ENCODE measurements around the gene GNA14. TPM values are rescaled to one million over a fixed set of nuclear protein-coding genes. Genes with fewer than 3 reads are reported as not detected.

Gene GNA14
- total and polyA plus RNA-seq, 4 donors: 1.0 to 13.6 (median 4.1) TPM

- Histone ChIP-seq H3K27ac (ENCODE audit: low read depth in 1 of 2, low read length in 2 of 2) (no peak overlapping the region), H3K4me1 (ENCODE audit: control insufficient read depth in 1 of 2, insufficient read depth in 2 of 2, low read length in 2 of 2) (peaks cover 0 to 5% of the 10 kb centered on the region in 2 donors), H3K36me3 (ENCODE audit: control insufficient read depth in 1 of 2, insufficient read depth in 2 of 2, low read length in 1 of 2) (no peaks in the 10 kb centered on the region), H3K27me3 (ENCODE audit: control insufficient read depth in 1 of 2, insufficient read depth in 2 of 2, low read length in 1 of 2) (no peaks in the 10 kb centered on the region), H3K4me3 (ENCODE audit: low read length in 2 of 2) (no peak overlapping the region), H3K9me3 (ENCODE audit: control insufficient read depth, low read length) (no peaks in the 10 kb centered on the region)
- no peak for DNase-seq
- intact Hi-C loops (cut with DNase I): no loop called here
- no peak for ATAC-seq (ENCODE audit: low FRiP score)
- WGBS, 2 donors: 39 to 58% methylated on average over 7 of the region's 7 CpGs
These were observed 29.9 kb upstream of the GNA14 start for GRCh38 chr9:77677957-77678535.

- 80 to 84% methylated on average over 4 of the region's 4 CpGs for WGBS, 2 donors
- Histone ChIP-seq H3K27ac (ENCODE audit: low read depth in 1 of 2, low read length in 2 of 2) (no peak overlapping the region), H3K36me3 (ENCODE audit: control insufficient read depth in 1 of 2, insufficient read depth in 2 of 2, low read length in 1 of 2) (no peaks in the 10 kb centered on the region), H3K27me3 (ENCODE audit: control insufficient read depth in 1 of 2, insufficient read depth in 2 of 2, low read length in 1 of 2) (no peaks in the 10 kb centered on the region), H3K9me3 (ENCODE audit: control insufficient read depth, low read length) (no peaks in the 10 kb centered on the region), H3K4me3 (ENCODE audit: low read length in 2 of 2) (no peak overlapping the region), H3K4me1 (ENCODE audit: control insufficient read depth in 1 of 2, insufficient read depth in 2 of 2, low read length in 2 of 2) (peaks cover 0 to 5% of the 10 kb centered on the region in 2 donors)
- intact Hi-C loops (cut with DNase I): no loop called here
- no peak for DNase-seq
- no peak for ATAC-seq (ENCODE audit: low FRiP score)
These were observed 29.3 kb upstream of the GNA14 start for GRCh38 chr9:77677397-77677796.

GRCh38 chr9:77673941-77674791, 26.0 kb upstream of the GNA14 start:
- no peak for DNase-seq
- WGBS, 2 donors: 67 to 68% methylated on average over 10 of the region's 10 CpGs
- intact Hi-C loops (cut with DNase I): no loop called here
- no peak overlapping the region for H3K4me3 ChIP-seq (ENCODE audit: low read length in 2 of 2)
- H3K27ac ChIP-seq (ENCODE audit: low read depth in 1 of 2, low read length in 2 of 2): no peak overlapping the region
- no peaks in the 10 kb centered on the region for H3K27me3 ChIP-seq (ENCODE audit: control insufficient read depth in 1 of 2, insufficient read depth in 2 of 2, low read length in 1 of 2)
- no peaks in the 10 kb centered on the region for H3K9me3 ChIP-seq (ENCODE audit: control insufficient read depth, low read length)
- no peaks in the 10 kb centered on the region for H3K36me3 ChIP-seq (ENCODE audit: control insufficient read depth in 1 of 2, insufficient read depth in 2 of 2, low read length in 1 of 2)
- ATAC-seq (ENCODE audit: low FRiP score): no peak
- H3K4me1 ChIP-seq (ENCODE audit: control insufficient read depth in 1 of 2, insufficient read depth in 2 of 2, low read length in 2 of 2): peaks cover 0 to 5% of the 10 kb centered on the region in 2 donors

GRCh38 chr9:77672183-77672582, 24.1 kb upstream of the GNA14 start:
- H3K9me3 ChIP-seq (ENCODE audit: control insufficient read depth, low read length): no peaks in the 10 kb centered on the region

GRCh38 chr9:77667151-77667550, 19.0 kb upstream of the GNA14 start:
- 97 to 98% methylated on average over 1 of the region's 1 CpG for WGBS, 2 donors
- DNase-seq (no peak), ATAC-seq (ENCODE audit: low FRiP score) (no peak)
- Histone ChIP-seq H3K4me1 (ENCODE audit: control insufficient read depth in 1 of 2, insufficient read depth in 2 of 2, low read length in 2 of 2) (peaks cover 0 to 5% of the 10 kb centered on the region in 2 donors), H3K36me3 (ENCODE audit: control insufficient read depth in 1 of 2, insufficient read depth in 2 of 2, low read length in 1 of 2) (no peaks in the 10 kb centered on the region), H3K27me3 (ENCODE audit: control insufficient read depth in 1 of 2, insufficient read depth in 2 of 2, low read length in 1 of 2) (no peaks in the 10 kb centered on the region), H3K4me3 (ENCODE audit: low read length in 2 of 2) (no peak overlapping the region), H3K27ac (ENCODE audit: low read depth in 1 of 2, low read length in 2 of 2) (no peak overlapping the region), H3K9me3 (ENCODE audit: control insufficient read depth, low read length) (no peaks in the 10 kb centered on the region)
- intact Hi-C loops (cut with DNase I): loop anchor here (5.0 to 10.0 kb wide), 3 partner anchors 50 to 88 kb away; no protein-coding TSS in a partner anchor

More at GRCh38 chr9:77672183-77672582, 24.1 kb upstream of the GNA14 start:
- ATAC-seq (ENCODE audit: low FRiP score) (no peak), DNase-seq (no peak)
- Histone ChIP-seq H3K27ac (ENCODE audit: low read depth in 1 of 2, low read length in 2 of 2) (no peak overlapping the region), H3K27me3 (ENCODE audit: control insufficient read depth in 1 of 2, insufficient read depth in 2 of 2, low read length in 1 of 2) (no peaks in the 10 kb centered on the region), H3K36me3 (ENCODE audit: control insufficient read depth in 1 of 2, insufficient read depth in 2 of 2, low read length in 1 of 2) (no peaks in the 10 kb centered on the region), H3K4me1 (ENCODE audit: control insufficient read depth in 1 of 2, insufficient read depth in 2 of 2, low read length in 2 of 2) (peaks cover 0 to 5% of the 10 kb centered on the region in 2 donors), H3K4me3 (ENCODE audit: low read length in 2 of 2) (no peak overlapping the region)
- 17 to 23% methylated on average over 4 of the region's 4 CpGs for WGBS, 2 donors
- intact Hi-C loops (cut with DNase I): no loop called here

GRCh38 chr9:77663754-77664153, 15.6 kb upstream of the GNA14 start:
- H3K4me3 ChIP-seq (ENCODE audit: low read length in 2 of 2): no peak overlapping the region
- ATAC-seq (ENCODE audit: low FRiP score) (peak; percentile 85), DNase-seq (peak in 1 of 2 donors; percentile 59)
- intact Hi-C loops (cut with DNase I): loop anchor here (10.0 kb wide), 2 partner anchors 81 to 91 kb away; no protein-coding TSS in a partner anchor
- no peaks in the 10 kb centered on the region for H3K27me3 ChIP-seq (ENCODE audit: control insufficient read depth in 1 of 2, insufficient read depth in 2 of 2, low read length in 1 of 2)
- no peaks in the 10 kb centered on the region for H3K36me3 ChIP-seq (ENCODE audit: control insufficient read depth in 1 of 2, insufficient read depth in 2 of 2, low read length in 1 of 2)
- H3K27ac ChIP-seq (ENCODE audit: low read depth in 1 of 2, low read length in 2 of 2): peak overlapping the region in 1 of 2 donors; percentile 34
- no peaks in the 10 kb centered on the region for H3K9me3 ChIP-seq (ENCODE audit: control insufficient read depth, low read length)
- WGBS, 2 donors: 1 to 3% methylated on average over 5 of the region's 5 CpGs
- peaks cover 0 to 5% of the 10 kb centered on the region in 2 donors for H3K4me1 ChIP-seq (ENCODE audit: control insufficient read depth in 1 of 2, insufficient read depth in 2 of 2, low read length in 2 of 2)

- no peak for DNase-seq
- no peaks in the 10 kb centered on the region for H3K27me3 ChIP-seq (ENCODE audit: control insufficient read depth in 1 of 2, insufficient read depth in 2 of 2, low read length in 1 of 2)
- no peak for ATAC-seq (ENCODE audit: low FRiP score)
- no peak overlapping the region for H3K4me3 ChIP-seq (ENCODE audit: low read length in 2 of 2)
- intact Hi-C loops (cut with DNase I): loop anchor here (10.0 kb wide), 2 partner anchors 83 to 93 kb away; no protein-coding TSS in a partner anchor
- H3K9me3 ChIP-seq (ENCODE audit: control insufficient read depth, low read length): no peaks in the 10 kb centered on the region
- H3K27ac ChIP-seq (ENCODE audit: low read depth in 1 of 2, low read length in 2 of 2): no peak overlapping the region
- H3K36me3 ChIP-seq (ENCODE audit: control insufficient read depth in 1 of 2, insufficient read depth in 2 of 2, low read length in 1 of 2): no peaks in the 10 kb centered on the region
- 89% methylated on average over 7 of the region's 7 CpGs for WGBS, 2 donors
- peaks cover 0 to 5% of the 10 kb centered on the region in 2 donors for H3K4me1 ChIP-seq (ENCODE audit: control insufficient read depth in 1 of 2, insufficient read depth in 2 of 2, low read length in 2 of 2)
These were observed 13.5 kb upstream of the GNA14 start for GRCh38 chr9:77661566-77662085.

- 96 to 97% methylated on average over 5 of the region's 5 CpGs for WGBS, 2 donors
- DNase-seq (no peak), ATAC-seq (ENCODE audit: low FRiP score) (no peak)
- intact Hi-C loops (cut with DNase I): loop anchor here (10.0 kb wide), 2 partner anchors 85 to 95 kb away; no protein-coding TSS in a partner anchor
- Histone ChIP-seq H3K27me3 (ENCODE audit: control insufficient read depth in 1 of 2, insufficient read depth in 2 of 2, low read length in 1 of 2) (no peaks in the 10 kb centered on the region), H3K4me1 (ENCODE audit: control insufficient read depth in 1 of 2, insufficient read depth in 2 of 2, low read length in 2 of 2) (peaks cover 0 to 5% of the 10 kb centered on the region in 2 donors), H3K9me3 (ENCODE audit: control insufficient read depth, low read length) (no peaks in the 10 kb centered on the region), H3K36me3 (ENCODE audit: control insufficient read depth in 1 of 2, insufficient read depth in 2 of 2, low read length in 1 of 2) (no peaks in the 10 kb centered on the region), H3K4me3 (ENCODE audit: low read length in 2 of 2) (no peak overlapping the region), H3K27ac (ENCODE audit: low read depth in 1 of 2, low read length in 2 of 2) (no peak overlapping the region)
These were observed 11.8 kb upstream of the GNA14 start for GRCh38 chr9:77659926-77660325.
